Activated naive CD4-positive, alpha-beta T cell treated with anti-CD3 and anti-CD28 coated beads, Interleukin-2, amount 10 ng/mL, durations not matched to agents 7 days and 5 days (primary cell): Measurements from ENCODE around the gene SP140L.
"Not testable (repeated sequence)": the region's sequence is repeated elsewhere in the genome, so short reads cannot be mapped to it uniquely, and the experiment has no call there.

Source experiments
- CTCF ChIA-PET: fragments of 350-600 bp; sonication (Branson Sonifier 250); formaldehyde crosslinking; loops from one replicate; lab custom pipeline; 2021; ENCODE audit warnings: antibody characterized with exemption; lab: Charles Lee
- DNase-seq: peaks from one replicate; pipeline ENCODE4 v3.0.0-alpha.2; 2020
- H3K27ac Mint-ChIP-seq: one replicate; pipeline ENCODE4 v1.8.0; 2021; ENCODE audit warnings: mild to moderate bottlenecking, moderate library complexity, mixed read lengths
- H3K27me3 Mint-ChIP-seq: one replicate; pipeline ENCODE4 v1.8.0; 2021; ENCODE audit warnings: mild to moderate bottlenecking, mixed read lengths
- H3K36me3 Mint-ChIP-seq: one replicate; pipeline ENCODE4 v1.8.0; 2021; ENCODE audit warnings: mixed read lengths
- H3K4me1 Mint-ChIP-seq: one replicate; pipeline ENCODE4 v1.8.0; 2021; ENCODE audit warnings: mixed read lengths
- H3K4me3 Mint-ChIP-seq: one replicate; pipeline ENCODE4 v1.8.0; 2021; ENCODE audit warnings: mild to moderate bottlenecking, moderate library complexity, mixed read lengths
- H3K9me3 Mint-ChIP-seq: one replicate; pipeline ENCODE4 v1.8.0; 2021; ENCODE audit warnings: mixed read lengths

The SP140L gene

GRCh38 chr2:230362030-230362691 lies 35.2 kb downstream of the SP140L start:
- Mint-ChIP-seq H3K27me3 (no peaks in the 10 kb centered on the region), H3K27ac (peak overlapping the region; percentile 1), H3K4me1 (peaks cover 27% of the 10 kb centered on the region), H3K4me3 (no peak overlapping the region), H3K9me3 (peaks cover 12% of the 10 kb centered on the region), H3K36me3 (peaks cover 82% of the 10 kb centered on the region)
- CTCF ChIA-PET: interaction anchor here (1.0 kb wide), 1 partner anchor 14 kb away, joined by 3 read pairs; no protein-coding TSS in a partner anchor
- no peak for DNase-seq

- Mint-ChIP-seq H3K36me3 (peaks cover 76% of the 10 kb centered on the region), H3K4me1 (peaks cover 2% of the 10 kb centered on the region), H3K4me3 (no peak overlapping the region), H3K27me3 (no peaks in the 10 kb centered on the region), H3K9me3 (no peaks in the 10 kb centered on the region), H3K27ac (peak overlapping the region; percentile 65)
- CTCF ChIA-PET: no interaction called here
- DNase-seq: no peak
Observed at GRCh38 chr2:230382108-230382507, 55.1 kb downstream of the SP140L start.

DNA sequence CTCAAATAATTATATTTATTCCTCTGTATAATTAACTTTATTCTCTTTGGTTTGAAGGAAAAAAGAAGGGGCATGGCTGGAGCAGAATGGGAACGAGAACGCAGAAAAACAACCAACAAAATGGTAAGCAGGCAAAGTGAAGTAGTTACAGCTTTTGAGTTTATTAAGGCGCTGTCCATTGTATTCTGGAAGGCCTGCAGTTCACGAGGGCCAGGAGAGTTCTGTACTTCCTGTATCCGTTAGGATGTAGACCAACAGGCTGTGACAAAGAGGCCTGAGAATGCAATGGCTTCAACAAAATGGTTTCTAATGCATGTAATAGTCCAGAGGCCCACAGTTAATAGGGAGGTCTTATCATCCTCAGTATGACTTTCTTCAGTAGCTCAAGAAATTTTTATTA lies 56.5 kb downstream of the SP140L start:
- no peaks in the 10 kb centered on the region for H3K9me3 Mint-ChIP-seq
- no peak overlapping the region for H3K27ac Mint-ChIP-seq
- DNase-seq: no peak
- CTCF ChIA-PET: interaction anchor here (1.1 kb wide), 1 partner anchor 11 kb away, joined by 3 read pairs; no protein-coding TSS in a partner anchor
- peaks cover 2% of the 10 kb centered on the region for H3K4me1 Mint-ChIP-seq
- H3K36me3 Mint-ChIP-seq: peaks cover 73% of the 10 kb centered on the region
- H3K27me3 Mint-ChIP-seq: no peaks in the 10 kb centered on the region
- no peak overlapping the region for H3K4me3 Mint-ChIP-seq

GRCh38 chr2:230384986-230385385 lies 58.0 kb downstream of the SP140L start:
- DNase-seq: no peak
- Mint-ChIP-seq H3K4me1 (peaks cover 2% of the 10 kb centered on the region), H3K27ac (no peak overlapping the region), H3K9me3 (no peaks in the 10 kb centered on the region), H3K4me3 (no peak overlapping the region), H3K27me3 (no peaks in the 10 kb centered on the region), H3K36me3 (peaks cover 79% of the 10 kb centered on the region)
- CTCF ChIA-PET: no interaction called here

GRCh38 chr2:230394301-230394700 lies 67.3 kb downstream of the SP140L start:
- Mint-ChIP-seq H3K27ac (no peak overlapping the region), H3K27me3 (no peaks in the 10 kb centered on the region), H3K4me3 (no peak overlapping the region), H3K4me1 (no peaks in the 10 kb centered on the region), H3K36me3 (peaks cover 95% of the 10 kb centered on the region), H3K9me3 (peaks cover 7% of the 10 kb centered on the region)
- CTCF ChIA-PET: interaction anchor here (0.7 to 1.1 kb wide), 2 partner anchors 11 to 27 kb away, joined by 3 to 4 read pairs; no protein-coding TSS in a partner anchor
- DNase-seq: no peak

- DNase-seq, H3K9me3 Mint-ChIP-seq, H3K27me3 Mint-ChIP-seq, H3K27ac Mint-ChIP-seq, H3K4me3 Mint-ChIP-seq, H3K4me1 Mint-ChIP-seq: not testable (repeated sequence)
- CTCF ChIA-PET: interaction anchor here (1.2 kb wide), 1 partner anchor 10 kb away, joined by 3 read pairs; no protein-coding TSS in a partner anchor
- peaks cover 85% of the 10 kb centered on the region for H3K36me3 Mint-ChIP-seq
Observed at GRCh38 chr2:230398698-230399097, 71.7 kb downstream of the SP140L start.

DNA sequence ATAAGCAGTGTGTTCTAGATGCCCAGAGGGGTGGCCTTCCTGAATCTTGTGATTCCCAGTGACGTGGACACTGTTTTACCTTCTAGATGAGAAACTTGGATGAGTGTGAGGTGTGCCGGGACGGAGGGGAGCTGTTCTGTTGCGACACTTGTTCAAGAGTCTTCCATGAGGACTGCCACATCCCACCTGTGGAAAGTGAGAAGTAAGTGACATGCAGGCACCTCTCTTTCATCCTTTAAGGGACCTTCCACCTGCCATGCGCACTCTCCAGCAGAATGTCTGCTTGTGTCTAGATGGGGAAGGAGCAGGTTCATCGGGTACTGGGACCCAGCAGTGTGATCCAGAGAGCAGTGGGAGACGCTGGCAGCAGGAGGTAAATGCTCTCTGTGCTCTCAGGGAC lies 73.0 kb downstream of the SP140L start:
- Mint-ChIP-seq H3K36me3 (peaks cover 86% of the 10 kb centered on the region), H3K27me3 (no peaks in the 10 kb centered on the region), H3K4me1 (no peaks in the 10 kb centered on the region), H3K27ac (peak overlapping the region; percentile 42), H3K4me3 (no peak overlapping the region), H3K9me3 (peaks cover 7% of the 10 kb centered on the region)
- no peak for DNase-seq
- CTCF ChIA-PET: no interaction called here

DNA sequence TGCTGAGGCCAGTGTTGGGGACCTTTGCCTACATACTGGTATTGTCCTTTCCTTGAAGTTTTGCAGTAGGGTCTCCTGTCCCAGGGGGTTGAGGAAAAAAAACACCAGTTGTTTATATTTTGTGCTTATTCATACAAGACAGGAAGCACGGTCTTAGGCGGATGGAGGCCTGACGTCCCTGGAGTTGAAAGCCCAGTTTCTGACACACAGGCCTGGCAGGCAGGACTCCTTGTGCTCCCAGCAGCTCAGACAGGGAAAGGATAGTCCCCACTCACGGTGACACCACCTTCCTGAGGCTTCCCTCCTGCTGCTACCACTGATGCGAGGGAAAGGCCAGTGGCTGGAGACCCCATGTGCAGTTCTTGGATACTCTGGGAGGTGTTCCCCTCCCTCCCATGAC lies 73.5 kb downstream of the SP140L start:
- peaks cover 86% of the 10 kb centered on the region for H3K36me3 Mint-ChIP-seq
- DNase-seq: no peak
- H3K4me1 Mint-ChIP-seq: no peaks in the 10 kb centered on the region
- H3K27me3 Mint-ChIP-seq: no peaks in the 10 kb centered on the region
- CTCF ChIA-PET: no interaction called here
- no peak overlapping the region for H3K4me3 Mint-ChIP-seq
- H3K27ac Mint-ChIP-seq: peak overlapping the region; percentile 42
- H3K9me3 Mint-ChIP-seq: peaks cover 7% of the 10 kb centered on the region

DNA sequence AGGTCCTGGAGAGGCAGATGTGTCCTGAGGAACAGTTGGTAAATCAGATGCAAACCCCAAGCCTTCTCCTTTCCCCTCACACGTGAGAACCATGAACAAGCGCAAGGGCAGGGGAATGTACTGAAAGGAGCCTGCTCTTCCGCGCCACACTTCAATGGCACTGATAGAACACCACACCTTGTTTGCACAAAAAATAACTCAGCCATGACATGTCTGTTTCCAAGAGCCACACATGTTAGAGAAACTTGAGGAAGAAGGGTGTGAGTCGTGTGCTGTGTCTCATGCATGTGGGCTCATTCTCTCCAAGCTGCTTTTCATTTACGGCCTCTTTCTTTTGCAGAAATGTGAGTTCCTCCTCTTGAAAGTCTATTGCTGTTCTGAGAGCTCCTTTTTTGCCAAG lies 74.0 kb downstream of the SP140L start:
- H3K9me3 Mint-ChIP-seq, H3K27me3 Mint-ChIP-seq, CTCF ChIA-PET, DNase-seq, H3K27ac Mint-ChIP-seq, H3K4me1 Mint-ChIP-seq, H3K4me3 Mint-ChIP-seq: not testable (repeated sequence)
- H3K36me3 Mint-ChIP-seq: peaks cover 86% of the 10 kb centered on the region

- no peak overlapping the region for H3K4me3 Mint-ChIP-seq
- no peak for DNase-seq
- peaks cover 80% of the 10 kb centered on the region for H3K36me3 Mint-ChIP-seq
- CTCF ChIA-PET: interaction anchor here (1.3 kb wide), 1 partner anchor 14 kb away, joined by 3 read pairs; no protein-coding TSS in a partner anchor
- H3K27me3 Mint-ChIP-seq: no peaks in the 10 kb centered on the region
- H3K4me1 Mint-ChIP-seq: peaks cover 20% of the 10 kb centered on the region
- H3K9me3 Mint-ChIP-seq: no peaks in the 10 kb centered on the region
- no peak overlapping the region for H3K27ac Mint-ChIP-seq
Observed at GRCh38 chr2:230403746-230404145, 76.8 kb downstream of the SP140L start.

DNA sequence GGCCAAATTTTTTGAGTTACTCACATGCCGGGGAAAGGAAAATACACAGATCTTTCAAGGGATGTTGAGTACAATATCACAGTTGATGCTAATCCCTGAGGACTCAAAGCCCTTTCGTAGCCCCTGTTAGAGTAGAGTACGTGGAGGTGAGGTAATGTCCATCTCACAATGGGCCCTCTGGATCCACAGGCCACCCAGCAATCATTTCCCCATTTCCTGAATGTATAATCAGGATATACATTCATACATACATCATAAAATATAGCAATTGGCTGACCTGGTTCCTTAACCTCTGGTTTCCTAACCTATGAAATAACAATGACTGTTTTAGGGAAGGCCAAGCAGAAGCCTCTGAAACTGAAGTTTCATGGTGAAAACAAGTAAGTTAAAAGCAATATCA lies 78.8 kb downstream of the SP140L start:
- no peak overlapping the region for H3K27ac Mint-ChIP-seq
- CTCF ChIA-PET: no interaction called here
- H3K9me3 Mint-ChIP-seq: no peaks in the 10 kb centered on the region
- no peak for DNase-seq
- H3K4me3 Mint-ChIP-seq: no peak overlapping the region
- peaks cover 38% of the 10 kb centered on the region for H3K4me1 Mint-ChIP-seq
- H3K27me3 Mint-ChIP-seq: no peaks in the 10 kb centered on the region
- peaks cover 63% of the 10 kb centered on the region for H3K36me3 Mint-ChIP-seq

DNA sequence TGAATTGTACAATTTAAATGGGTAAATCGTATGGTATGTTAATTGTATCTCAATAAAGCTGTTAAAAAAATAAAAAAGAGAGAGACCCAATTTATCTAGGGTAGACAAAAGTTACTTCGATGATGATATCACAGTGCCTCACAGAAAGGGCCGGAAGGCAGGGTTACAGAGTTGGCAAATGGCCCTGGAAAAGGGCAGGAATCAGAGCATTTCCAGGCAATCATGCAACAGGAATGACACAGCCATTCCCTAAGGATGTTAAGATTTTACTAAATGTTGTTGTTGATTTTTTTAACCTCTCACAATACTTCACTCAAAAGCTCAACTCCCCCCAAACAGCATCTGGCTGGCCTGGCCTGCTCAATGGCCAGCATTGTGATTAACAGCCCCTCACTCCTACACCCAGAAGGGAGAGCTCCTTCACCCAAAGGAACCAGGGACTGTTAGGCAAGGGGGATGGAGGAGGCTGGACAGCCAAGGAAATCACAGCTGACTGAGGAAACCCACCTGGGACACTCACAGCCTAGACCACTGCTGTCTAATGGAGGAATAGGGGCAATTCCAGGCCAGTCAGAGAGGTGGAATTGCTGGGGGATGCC lies 81.3 kb downstream of the SP140L start:
- H3K36me3 Mint-ChIP-seq: peaks cover 48% of the 10 kb centered on the region
- H3K27ac Mint-ChIP-seq: peak overlapping the region; percentile 24
- H3K27me3 Mint-ChIP-seq: no peaks in the 10 kb centered on the region
- no peak for DNase-seq
- H3K4me1 Mint-ChIP-seq: peaks cover 61% of the 10 kb centered on the region
- CTCF ChIA-PET: interaction anchor here (1.7 kb wide), 1 partner anchor 10 kb away, joined by 3 read pairs; no protein-coding TSS in a partner anchor
- H3K4me3 Mint-ChIP-seq: no peak overlapping the region
- H3K9me3 Mint-ChIP-seq: no peaks in the 10 kb centered on the region

DNA sequence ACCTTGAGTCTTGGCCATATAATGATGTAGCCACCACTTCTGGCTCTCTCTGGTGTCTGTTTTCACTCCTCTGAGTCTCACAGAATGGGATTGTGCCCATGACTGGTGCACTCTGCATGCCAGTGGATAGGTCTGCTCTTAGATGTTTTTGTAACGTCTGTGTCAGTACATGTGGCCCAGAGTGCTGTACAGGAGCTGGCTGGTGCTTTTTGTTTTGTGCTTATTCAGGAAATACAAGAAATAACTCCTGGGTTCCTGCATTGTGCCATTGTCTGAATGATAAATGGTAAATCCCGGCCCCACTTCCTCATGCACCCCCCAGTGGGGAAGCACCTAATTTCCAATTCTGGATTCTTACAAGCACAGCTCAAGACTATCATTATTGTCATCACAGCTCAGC lies 82.3 kb downstream of the SP140L start:
- CTCF ChIA-PET: interaction anchor here (1.7 kb wide), 1 partner anchor 11 kb away, joined by 3 read pairs; no protein-coding TSS in a partner anchor
- DNase-seq, H3K27me3 Mint-ChIP-seq, H3K27ac Mint-ChIP-seq, H3K4me3 Mint-ChIP-seq, H3K9me3 Mint-ChIP-seq: not testable (repeated sequence)
- Mint-ChIP-seq H3K4me1 (peaks cover 71% of the 10 kb centered on the region), H3K36me3 (peaks cover 41% of the 10 kb centered on the region)

DNA sequence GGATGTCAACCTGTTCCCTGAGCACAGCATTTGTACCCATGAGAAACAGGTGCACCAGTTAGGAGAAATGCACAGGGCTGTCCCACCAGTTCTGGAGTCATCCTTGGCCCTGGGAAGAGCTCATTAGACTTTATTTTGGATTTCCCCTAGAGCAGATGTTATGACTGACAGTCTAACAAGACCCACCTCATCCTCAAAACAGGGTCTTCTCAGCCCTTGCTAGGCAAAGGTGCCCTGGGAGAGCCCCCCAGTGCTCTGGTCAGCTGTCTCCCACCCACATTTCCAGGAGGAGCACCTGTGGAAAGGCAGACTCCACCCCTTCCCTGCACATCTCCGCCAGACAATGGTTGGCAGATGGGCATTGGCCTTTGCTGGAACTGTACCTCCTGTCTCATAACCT lies 83.3 kb downstream of the SP140L start:
- CTCF ChIA-PET: no interaction called here

More for the DNA sequence above, 83.3 kb downstream of the SP140L start:
- Mint-ChIP-seq H3K4me1 (peaks cover 80% of the 10 kb centered on the region), H3K4me3 (peak overlapping the region; percentile 90), H3K27me3 (no peaks in the 10 kb centered on the region), H3K36me3 (peaks cover 31% of the 10 kb centered on the region), H3K9me3 (no peaks in the 10 kb centered on the region), H3K27ac (peak overlapping the region; percentile 97)
- no peak for DNase-seq
